ENCODE data around the gene CHMP6.

CHMP6 gene

DNA sequence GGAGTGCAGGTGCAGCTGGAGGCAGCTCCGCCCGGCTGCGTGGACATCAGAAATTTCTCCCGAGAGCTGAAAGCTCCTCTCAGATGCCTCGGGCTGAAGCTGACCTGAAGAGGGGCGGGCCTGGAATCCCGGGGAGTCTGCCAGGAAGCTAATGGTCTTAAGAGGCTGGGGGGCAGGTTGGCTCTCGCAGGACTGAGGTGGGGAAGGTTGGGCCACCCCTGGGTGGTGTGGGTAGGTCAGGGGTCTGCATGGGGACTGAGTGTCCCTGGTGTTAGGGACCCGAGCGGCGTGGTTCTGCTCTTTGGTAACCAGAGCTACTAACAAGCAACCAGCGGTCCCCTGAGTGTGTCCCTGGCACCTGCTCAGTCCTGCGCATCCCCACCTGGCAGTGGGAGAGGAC, 3.5 kb downstream of the CHMP6 start:
- no peak for DNase-seq

DNA sequence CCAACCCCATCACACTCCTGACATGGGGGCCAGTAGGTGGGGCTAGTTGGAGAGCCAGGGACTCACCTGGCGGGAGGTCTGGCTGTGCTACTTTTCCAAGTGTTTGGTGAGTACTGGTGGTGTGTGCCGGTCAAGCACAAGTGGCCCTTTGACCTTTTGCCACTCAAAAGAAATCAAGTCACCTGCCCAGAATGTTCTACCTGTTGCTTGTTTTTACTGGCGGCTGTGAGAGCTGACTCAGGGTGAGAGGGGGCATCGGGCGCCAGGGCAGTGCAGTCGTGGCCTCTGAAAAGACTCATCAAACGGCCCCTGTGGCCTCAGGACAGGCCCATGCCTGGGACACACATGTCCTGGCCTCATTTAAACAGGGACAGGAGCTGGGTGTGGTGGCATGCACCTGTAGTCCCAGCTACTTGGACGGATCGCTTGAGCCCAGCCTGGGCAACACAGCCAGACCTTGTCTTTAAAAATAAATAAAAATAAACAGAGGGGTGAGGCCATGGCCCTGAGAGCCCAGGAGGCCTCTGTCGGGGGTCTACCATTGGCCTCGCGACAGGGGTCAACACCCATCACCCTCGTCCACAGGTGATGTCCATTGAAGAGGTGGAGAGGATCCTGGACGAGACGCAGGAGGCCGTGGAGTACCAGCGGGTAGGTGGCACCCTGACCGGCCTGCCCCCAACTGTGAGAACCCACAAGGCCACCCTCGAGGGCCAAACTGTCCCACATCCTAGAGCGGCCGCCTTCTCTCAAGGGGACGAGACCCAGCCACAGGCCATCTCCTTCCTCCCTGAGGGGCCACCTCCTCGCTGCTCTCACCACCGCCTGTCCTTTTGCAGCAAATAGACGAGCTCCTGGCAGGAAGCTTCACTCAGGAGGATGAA, 5.0 kb downstream of the CHMP6 start:
- DNase-seq, result no peak

DNA sequence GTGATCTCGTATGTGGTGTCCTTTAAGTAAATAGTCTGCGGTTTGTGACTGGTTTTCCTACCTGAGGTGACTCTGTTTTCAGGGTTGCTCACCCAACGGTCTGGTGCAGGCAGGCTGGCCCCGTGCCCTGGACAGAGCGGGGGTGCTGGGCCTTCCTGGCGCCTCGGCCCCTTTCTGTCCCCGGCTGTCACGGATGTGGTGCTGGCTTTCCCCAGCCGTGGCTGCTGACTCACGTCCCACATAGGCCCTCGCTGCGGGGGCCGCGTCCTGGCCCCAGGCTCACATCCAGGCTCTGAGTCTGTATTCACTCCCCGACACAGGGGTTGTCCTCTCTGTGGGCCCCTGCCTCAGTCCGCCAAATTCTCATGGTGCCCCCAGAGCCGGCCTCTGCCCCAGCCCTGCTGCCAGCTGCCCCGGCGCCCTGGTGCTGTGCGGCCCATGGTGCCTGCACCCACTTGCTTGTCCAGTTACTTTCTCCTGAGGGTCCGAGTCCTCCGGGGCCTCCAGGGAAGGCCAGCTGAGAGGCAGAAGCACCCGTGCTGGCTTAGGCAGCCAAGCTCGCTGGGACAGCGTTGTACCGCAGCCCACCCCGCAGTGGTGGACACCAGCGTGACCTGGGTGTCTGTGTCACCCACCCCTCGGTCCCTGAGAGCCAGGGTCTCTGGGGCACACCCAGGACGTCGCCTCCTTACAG, 5.9 kb downstream of the CHMP6 start:
- no peak for DNase-seq

DNA sequence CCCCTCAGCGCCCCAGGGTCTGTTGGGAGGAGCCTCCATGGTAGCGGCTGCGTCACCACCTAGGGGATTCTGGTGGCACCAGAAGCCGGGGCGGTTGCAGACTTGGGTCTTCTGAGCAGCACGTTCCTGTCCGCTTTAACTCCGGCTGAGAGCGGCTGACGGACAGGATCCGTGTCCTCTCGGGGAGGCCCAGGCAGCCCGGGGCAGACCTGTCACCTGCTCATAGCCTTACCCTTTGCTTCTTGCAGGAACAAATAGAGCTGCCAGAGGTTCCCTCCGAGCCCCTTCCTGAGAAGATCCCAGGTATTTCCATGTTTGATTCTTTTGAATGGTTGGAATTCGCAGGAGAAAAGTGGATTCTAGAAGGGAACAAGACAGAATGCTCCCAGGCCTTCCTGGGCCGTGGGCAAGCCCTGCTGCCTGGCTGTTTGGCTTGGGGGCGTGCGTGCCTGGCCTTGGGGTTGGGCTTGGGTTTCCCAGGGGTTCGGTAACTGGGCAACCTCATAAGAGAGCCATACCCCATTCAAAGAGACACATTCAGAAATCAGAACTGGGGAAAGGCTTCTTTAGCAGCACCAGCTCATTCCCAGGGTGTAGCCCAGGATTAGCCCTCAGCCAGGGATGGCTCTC, 6.6 kb downstream of the CHMP6 start:
- DNase-seq, result no peak

DNA sequence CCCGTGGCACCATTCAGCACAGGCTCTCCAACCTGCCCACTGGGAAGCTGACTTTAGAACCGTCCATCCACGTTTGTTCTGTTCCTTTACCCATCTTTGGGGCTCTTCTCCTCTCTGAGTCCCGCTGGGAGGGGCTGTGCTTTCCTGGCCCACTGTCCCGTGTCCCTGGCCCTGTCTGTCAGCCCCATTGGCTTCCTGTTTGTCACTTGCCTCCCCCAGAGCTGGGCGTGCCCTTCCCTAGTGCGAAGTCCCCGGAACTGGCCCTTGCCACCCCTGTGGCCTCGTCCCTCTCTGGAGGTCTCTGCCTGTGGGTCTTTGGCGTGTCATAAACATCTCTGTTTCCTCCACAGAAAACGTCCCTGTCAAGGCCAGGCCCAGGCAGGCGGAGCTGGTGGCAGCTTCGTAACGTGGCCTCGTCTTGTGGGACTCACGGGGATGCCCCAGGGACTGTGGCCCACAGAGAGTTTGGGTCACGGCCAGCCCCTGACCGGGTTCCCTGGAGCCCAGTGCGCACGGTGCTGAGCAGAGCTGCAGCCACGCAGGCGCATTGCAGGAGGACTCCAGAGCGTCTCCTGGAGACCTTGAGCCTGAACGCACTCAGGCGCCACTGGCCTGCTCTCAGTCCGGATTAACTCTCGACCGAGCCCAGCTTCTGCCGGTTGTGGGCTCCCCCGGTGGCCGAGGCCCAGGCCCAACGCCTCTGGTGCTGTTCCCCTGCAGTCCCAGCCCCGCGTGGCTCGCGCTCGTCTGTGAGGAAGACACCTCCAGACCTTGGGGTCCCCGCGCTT, 7.3 kb downstream of the CHMP6 start:
- DNase-seq, result no peak

DNA sequence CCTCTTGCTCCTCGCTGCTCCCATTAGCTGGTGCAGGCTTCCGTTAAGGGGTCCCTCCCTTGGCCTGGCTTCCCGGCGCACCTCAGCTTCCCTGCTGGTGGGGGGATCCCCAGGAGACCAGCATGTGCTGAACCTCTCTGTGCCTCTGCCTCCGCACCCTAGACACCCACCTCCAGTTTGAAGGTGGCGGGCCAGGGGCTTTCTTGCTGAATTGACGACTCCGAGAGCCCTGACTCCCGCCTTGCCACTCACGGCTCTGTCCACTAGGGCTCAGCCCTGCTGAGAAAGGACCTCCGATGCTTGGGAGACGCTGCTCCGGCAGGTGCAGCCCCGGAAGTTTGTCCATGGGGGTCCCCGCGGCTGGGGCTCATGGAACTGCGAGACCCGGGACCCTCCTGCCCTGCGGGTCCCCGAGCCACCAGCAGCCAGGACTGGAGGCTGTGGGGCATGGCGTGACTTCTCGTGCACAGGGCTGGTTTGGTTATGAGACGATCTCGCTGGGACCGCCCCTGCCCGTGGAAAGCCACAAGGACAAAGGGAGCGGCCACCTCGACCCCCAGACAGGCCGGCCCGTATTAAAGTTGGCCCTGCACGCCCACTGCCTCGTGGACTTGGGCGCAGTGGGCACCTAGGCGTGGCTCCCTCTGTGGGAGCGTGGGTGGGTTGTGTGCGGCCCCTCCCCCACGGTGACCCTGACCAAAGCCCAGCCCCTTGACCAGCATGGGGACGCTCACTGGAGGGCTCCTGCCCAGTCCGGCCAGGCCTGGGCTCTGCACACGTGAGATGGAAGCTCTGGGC, 8.1 kb downstream of the CHMP6 start:
- no peak for DNase-seq

DNA sequence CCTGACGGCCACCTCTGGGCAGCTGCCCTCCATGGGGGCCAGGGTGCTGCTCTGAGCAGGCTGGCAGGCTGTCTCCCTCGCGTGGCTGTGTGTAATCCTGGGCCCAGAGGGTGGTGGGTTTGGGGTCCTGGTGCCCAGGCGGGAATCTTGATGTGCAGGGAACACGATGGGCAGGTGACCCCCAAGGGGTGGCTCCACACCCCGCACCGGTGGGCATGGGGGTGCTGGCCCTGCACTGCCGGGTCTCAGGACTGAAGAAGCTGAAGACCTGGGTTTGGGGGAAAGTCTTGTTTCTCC, 8.6 kb downstream of the CHMP6 start:
- no peak for DNase-seq

DNA sequence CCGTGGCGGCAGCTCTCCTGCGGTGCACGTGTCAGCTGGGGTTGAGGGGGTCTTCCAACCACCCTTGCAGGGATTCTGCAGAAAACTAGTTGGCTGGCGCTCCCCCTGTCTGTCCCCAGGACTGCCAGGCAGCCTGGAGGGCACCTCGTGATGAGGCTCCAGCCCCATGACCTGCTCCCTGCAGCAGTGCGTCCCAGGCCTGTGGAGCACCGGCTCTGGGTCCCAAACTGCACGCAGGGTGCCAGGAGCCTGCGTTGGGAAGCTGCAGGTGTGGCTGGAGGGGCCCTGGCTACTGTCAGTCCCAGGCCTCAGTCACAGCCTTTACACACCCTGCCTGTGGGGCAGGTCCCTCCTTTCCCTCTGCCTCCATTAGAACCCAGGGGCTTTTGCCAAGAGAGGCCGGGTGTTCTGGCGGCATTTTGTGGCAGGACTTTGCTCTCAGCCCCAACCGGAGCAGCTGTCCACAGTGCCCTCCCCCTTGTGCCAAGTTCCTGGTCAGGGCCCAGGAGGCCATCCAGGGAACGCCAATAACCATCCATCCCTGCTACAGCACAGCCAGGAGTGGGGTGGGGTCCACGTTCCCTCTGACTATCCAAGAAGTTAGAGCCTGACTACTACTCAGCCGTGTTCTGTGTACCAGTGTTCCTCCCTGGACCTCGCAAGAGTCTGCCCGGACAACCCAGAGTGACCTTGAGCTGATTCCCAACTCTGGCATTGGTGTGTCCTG, 9.2 kb downstream of the CHMP6 start:
- DNase-seq, result no peak

DNA sequence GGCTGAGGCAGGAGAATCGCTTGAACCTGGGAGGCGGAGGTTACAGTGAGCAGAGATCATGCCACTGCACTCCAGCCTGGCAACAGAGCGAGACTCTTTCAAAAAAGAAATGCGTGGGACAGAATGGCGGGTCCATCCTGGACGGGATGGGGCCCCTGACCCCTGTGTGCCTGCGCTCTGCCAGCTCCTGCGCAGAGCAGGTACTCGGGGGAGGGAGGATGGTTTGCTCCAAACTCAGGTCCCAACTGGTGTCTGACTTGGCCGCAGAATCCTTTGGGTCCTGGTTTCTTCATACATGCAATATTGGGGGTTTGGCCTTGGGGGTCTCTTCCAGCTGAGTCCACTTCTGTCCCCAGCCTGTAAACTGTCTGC, 10.4 kb downstream of the CHMP6 start:
- DNase-seq, result no peak

DNA sequence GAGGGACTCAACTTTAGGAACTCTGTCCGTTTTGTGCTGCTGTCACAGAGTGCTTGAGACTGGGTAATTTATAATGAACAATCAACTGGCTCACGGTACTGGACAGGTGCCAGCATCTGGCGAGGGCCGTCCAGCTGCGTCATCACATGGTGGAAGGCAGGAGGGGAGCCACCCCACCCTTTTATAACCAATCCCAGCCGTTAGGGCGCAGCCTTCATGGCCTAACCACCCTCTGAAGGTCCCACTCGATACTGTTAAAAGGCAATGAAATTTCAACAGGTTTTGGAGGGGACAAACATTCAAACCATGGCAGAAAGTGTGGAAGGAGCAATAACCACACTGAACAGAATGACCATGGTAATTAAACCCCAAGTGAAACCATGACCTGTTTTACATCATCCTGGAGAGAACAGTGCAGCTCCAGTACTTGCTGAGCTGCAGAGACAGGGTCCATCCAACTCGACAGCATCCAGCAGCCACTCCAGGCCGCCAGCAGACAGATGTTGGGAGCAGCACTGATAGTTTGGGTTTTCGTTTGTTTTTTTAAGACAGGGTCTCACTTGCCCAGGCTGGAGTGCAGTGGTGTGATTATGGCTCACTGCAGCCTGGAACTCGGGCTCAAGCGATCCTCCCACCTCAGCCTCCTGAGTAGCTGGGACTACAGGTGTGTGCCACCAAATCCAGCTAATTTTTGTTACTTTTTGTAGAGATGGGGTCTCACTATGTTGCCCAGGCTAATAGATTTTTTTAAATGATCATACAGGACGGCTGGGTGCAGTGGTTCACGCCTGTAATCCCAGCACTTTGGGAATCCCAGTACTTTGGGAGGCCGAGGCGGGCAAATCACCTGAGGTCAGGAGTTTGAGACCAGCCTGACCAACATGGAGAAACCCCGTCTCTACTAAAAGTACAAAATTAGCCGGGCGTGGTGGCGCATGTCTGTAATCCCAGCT, 11.0 kb downstream of the CHMP6 start:
- peak; percentile 86 to 88 for DNase-seq

DNA sequence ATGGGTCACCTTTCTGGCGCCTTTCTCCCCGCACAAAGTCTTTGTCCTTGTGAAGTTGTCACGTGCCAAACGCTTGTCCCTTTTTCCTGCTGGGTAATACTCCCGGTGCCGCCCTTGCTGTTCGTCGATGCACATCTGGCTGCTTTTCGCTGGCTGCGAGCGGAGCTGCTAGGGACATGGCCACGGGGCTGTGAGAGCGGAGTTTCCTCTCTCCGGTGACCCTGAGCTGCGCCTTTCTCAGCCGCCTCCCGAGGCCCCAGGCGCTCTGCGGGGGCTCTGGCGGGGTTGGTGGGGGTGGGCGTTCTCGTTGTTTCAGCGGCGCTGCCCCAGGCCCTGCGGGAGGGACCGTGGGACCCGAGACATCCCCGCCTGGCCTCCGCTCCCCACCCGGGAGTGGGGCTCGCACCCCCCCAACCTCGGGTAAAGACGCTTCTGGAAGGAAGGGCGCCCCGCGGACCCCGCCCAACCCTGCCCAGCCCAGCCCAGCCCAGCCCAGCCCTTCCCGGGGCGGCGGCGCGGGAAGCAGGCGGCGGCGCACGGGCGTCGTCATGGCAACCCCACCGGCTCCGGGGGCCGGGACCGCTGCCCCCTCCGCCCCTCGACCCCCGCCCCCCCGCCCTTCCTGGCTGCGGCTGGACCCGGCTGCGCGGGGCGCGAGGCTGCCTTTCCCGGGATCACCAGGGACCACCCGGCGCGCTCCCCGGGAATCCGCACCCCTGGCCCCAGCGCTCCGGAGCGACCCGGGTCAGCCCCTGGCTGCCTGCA, 12.3 kb downstream of the CHMP6 start:
- no peak for DNase-seq

DNA sequence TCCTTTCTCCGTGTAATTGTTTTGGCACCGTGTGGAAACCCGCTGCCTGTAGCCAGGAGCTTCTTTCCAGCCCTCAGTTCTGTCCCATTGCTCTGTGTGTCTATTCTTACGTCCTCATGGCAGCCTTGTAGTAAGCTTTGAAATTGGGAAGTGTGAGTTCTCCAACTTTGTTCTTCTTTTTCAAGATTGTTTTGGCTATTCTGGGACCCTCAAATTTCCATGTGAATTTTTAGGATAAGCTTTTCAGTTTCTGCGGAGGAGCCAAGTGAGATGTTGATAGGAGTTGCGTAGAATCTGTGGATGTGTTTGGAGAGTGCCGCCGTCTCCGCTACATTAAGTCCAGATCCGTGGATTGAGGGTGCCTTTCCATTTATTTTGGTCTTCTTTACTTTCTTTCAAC, 15.2 kb downstream of the CHMP6 start:
- DNase-seq, result no peak

DNA sequence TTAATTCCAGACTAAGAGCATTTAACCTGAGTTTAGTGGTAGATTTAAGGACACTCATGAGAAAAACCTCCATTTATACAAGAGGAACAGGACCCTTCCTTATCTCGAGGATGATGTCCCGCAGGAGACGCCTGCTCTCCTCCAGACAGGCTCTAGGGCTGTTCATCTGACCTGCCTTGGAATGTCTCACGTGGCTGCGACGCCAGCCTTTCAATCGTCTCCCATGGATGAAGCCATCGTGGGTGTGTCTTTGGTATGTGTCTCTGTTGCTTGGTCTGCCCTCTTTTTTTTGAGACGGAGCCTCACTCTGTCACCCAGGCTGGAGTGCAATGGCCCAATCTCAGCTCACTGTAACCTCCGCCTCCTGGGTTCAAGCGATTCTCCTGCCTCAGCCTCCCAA, 16.5 kb downstream of the CHMP6 start:
- DNase-seq, result no peak

DNA sequence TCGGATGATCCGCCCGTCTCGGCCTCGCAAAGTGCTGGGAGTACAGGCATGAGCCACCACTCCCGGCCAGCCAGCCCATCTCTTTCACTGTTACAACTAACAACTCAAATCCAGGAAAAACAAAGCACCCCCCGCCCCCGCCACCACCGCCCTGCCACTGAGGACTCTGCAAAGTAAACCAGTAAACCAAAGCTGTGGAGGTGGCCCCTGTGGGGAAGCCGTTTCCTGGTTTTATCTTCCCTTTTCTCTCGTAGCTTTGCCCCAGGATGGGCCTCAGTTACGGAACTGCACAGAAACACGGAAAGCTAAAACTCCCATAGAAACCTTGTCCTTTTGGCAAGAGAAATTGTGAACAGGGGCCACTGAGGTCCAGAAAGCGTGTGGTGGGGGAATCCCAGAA, 17.5 kb downstream of the CHMP6 start:
- no peak for DNase-seq

DNA sequence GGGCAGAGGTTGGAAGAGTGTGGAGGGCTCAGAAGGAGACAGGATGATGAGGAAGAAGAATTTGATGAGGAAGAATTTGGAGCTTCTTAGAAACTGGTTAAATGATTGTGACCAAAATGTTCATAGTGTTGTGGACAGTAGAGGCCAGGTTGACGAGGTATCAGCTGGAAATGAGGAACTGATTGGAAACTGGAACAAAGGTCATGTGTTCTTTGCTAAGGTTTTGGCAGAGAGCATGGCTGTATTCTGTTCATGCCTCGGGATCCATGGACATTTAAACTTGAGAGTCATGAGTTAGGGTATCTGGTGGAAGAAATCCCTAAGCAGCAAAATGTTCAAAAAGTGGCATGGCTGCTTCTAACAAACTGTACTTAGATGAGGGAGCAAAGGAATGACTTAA, 19.3 kb downstream of the CHMP6 start:
- DNase-seq, result no peak

DNA sequence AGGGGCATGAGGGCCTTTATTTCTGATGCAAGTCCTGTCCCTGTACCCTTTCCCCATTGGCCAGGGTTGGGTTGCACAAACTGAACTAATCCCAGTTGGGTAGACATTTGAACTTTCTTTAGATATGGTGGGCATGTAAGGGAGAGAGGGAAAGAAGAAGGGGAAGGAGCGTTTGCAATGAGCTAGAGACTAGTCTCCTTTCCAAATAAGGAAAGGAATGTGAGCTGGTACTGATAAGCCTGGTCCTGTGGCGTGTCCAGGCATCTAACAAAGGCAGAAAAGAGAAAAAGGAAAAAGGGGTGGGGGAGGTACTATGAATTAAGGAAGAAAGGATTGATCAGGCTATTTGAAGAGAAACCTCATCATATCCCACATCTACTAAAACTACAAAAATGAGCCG, 20.3 kb downstream of the CHMP6 start:
- DNase-seq, result no peak

DNA sequence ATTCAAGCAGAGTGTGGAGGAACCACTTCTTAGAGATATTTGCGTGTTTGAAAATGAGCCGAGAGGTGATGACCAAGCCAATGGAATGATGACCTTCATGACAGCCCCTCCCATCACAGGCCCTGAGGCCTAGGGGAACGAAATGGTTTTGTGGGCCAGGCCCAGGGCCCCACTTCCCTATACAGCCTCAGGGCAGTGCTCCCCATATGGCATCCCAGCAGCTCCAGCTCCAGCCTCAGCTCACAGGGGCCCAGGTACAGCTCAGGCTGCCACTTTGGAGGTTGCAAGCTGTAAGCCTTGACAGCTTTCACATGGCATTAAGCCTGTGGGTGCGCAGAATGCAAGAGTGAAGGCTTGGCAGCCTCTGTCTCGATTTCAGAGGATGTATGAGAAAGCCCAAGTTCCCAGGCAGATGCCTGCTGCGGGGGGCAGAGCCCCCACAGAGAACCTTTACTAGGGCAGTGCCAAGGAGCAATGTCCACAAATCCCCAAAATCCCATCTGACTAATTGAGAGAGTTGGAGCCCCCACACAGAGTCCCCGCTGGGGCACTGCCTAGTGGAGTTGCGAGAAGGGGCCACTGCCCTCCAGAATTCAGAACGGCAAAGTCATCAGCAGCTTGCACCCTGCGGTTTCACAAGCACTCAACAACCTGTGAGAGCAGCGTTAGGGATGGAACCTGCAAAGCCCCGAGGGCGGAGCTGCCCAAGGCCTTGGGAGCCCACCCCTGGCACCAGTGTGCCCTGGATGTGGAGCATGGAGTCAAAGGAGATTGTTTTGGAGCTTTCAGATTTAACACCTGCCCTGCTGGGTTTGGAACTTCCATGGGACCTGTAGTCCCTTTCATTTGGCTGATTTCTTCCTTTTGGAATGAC, 21.2 kb downstream of the CHMP6 start:
- no peak for DNase-seq

DNA sequence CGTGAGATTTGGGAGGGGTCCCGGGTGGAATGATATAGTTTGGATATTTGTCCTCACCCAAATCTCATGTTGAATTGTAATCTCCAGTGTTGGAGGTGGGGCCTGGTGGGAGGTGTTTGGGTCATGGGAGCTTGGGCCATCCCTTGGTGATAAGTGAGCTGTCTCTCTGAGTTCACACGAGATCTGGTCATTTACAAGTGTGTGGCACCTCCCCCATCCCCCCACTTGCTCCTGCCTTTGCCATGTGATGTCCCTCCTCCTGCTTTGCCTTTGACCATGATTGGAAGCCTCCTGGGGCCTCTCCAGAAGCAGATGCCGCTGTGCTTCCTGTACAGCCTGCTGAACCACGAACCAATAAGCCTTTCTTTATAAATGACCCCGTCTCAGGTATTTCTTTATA, 22.0 kb downstream of the CHMP6 start:
- no peak for DNase-seq

DNA sequence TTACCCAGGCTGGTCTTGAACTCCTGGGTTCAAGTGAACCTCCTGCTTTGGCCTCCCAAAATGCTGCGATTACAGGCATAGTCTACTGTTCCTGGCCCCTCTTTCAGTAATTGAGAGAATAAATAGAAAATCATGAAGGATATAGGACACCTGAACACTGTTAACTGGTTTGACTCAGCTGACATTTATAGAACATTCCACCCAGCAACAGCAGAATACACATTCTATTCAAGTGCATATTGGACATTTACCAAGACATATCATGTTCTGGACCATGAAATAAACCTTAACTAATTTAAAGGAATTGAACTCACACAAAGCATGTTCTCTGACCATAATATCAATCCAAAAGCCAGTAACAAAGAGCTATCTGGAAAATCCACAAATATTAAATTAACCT, 23.5 kb downstream of the CHMP6 start:
- no peak for DNase-seq

All from SHP77 (cell line).